ENCODE data around the gene CABCOCO1.

DNA sequence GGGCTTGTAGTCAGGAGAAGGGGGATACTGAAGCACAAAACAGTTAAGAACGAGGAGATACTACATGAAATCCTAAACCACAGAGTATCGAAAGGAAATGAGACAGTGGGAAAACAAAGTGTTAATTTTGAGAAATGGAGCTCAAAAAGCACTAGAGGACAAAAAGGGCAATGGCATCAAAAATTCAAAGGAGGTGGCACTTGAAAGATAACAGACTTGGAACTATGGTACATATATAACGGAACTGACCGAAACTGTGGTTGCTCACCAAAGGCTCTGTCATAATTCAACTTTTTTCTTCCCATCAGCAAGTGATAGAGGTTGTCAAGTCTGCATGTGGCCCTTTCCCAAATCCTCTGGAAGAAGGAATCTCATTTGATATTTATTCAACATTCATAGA, 97.0 kb downstream of the CABCOCO1 start:
- TF ChIP-seq GATA2 (IDR thresholded peaks at IDR 0.05; ENCODE audit: low read depth, low read length), result no peak
- TF ChIP-seq GATA3 (IDR thresholded peaks at IDR 0.05; ENCODE audit: low read depth, low read length), result no peak

Measured in SH-SY5Y (cell line).